Measurements from ENCODE around the gene UTP25.

- TF ChIP-seq CTCF (IDR thresholded peaks at IDR 0.05) (no peak), POLR2A (IDR thresholded peaks at IDR 0.05) (no peak)
Observed at GRCh38 chr1:209786146-209786545, 41.6 kb upstream of the UTP25 start.
